Measurements from ENCODE around the gene C13orf46. TPM values are rescaled to one million over a fixed set of nuclear protein-coding genes. Genes with fewer than 3 reads are reported as not detected.

The C13orf46 gene
- total RNA-seq, 1 experiment from 2014 or later = not detected

- H3K36me3 Mint-ChIP-seq (ENCODE audit: insufficient read depth, unreplicated experiment) = no peaks in the 10 kb centered on the region
- no peak overlapping the region for H3K27ac Mint-ChIP-seq (ENCODE audit: unreplicated experiment)
- H3K27me3 ChIP-seq (replicated peaks; ENCODE audit: control insufficient read depth, insufficient read depth, low read length) = no peaks in the 10 kb centered on the region
- peaks cover 2% of the 10 kb centered on the region for H3K27me3 Mint-ChIP-seq (ENCODE audit: insufficient read depth, unreplicated experiment)
- no peaks in the 10 kb centered on the region for H3K4me1 Mint-ChIP-seq (ENCODE audit: low read depth, unreplicated experiment)
- H3K4me3 Mint-ChIP-seq (ENCODE audit: unreplicated experiment) = no peak overlapping the region
- ChIA-PET POLR2A (no interaction called here), CTCF (no interaction called here)
- intact Hi-C loops (cut with micrococcal nuclease; ENCODE audit: unreplicated experiment) = no loop called here
- no peaks in the 10 kb centered on the region for H3K36me3 ChIP-seq (ENCODE audit: control insufficient read depth, insufficient read depth, low read length)
- H3K9me3 Mint-ChIP-seq (ENCODE audit: unreplicated experiment) = peaks cover 9% of the 10 kb centered on the region
- no peak for DNase-seq
- no peak overlapping the region for H3K4me3 ChIP-seq (ENCODE audit: low read depth, low read length)
- no peaks in the 10 kb centered on the region for H3K4me1 ChIP-seq
- no peak for TF ChIP-seq CTCF (IDR thresholded peaks at IDR 0.05; ENCODE audit: insufficient read depth in 1 of 2, low read depth in 1 of 2, low read length in 1 of 2, severe bottlenecking in 1 of 2, unreplicated experiment in 1 of 2)
- no peaks in the 10 kb centered on the region for H3K9me3 ChIP-seq
- BruUV-seq (replicated peaks) = no TSS peak
These were observed 21.2 kb upstream of the C13orf46 start for GRCh38 chr13:113995051-113995601.

GRCh38 chr13:113992276-113993005, 18.6 kb upstream of the C13orf46 start:
- intact Hi-C loops (cut with micrococcal nuclease; ENCODE audit: unreplicated experiment) = no loop called here
- Mint-ChIP-seq H3K27me3 (ENCODE audit: insufficient read depth, unreplicated experiment) (peaks cover 2% of the 10 kb centered on the region), H3K27ac (ENCODE audit: unreplicated experiment) (no peak overlapping the region), H3K4me3 (ENCODE audit: unreplicated experiment) (no peak overlapping the region), H3K4me1 (ENCODE audit: low read depth, unreplicated experiment) (no peaks in the 10 kb centered on the region), H3K9me3 (ENCODE audit: unreplicated experiment) (peaks cover 22% of the 10 kb centered on the region), H3K36me3 (ENCODE audit: insufficient read depth, unreplicated experiment) (no peaks in the 10 kb centered on the region)
- H3K27me3 ChIP-seq (replicated peaks; ENCODE audit: control insufficient read depth, insufficient read depth, low read length) = no peaks in the 10 kb centered on the region
- POLR2A ChIA-PET = no interaction called here
- no peak overlapping the region for H3K4me3 ChIP-seq (ENCODE audit: low read depth, low read length)
- no peaks in the 10 kb centered on the region for H3K36me3 ChIP-seq (ENCODE audit: control insufficient read depth, insufficient read depth, low read length)
- no TSS peak for BruUV-seq (replicated peaks)
- no peak for TF ChIP-seq CTCF (IDR thresholded peaks at IDR 0.05; ENCODE audit: insufficient read depth in 1 of 2, low read depth in 1 of 2, low read length in 1 of 2, severe bottlenecking in 1 of 2, unreplicated experiment in 1 of 2)
- no peak for DNase-seq
- no peaks in the 10 kb centered on the region for H3K4me1 ChIP-seq
- H3K9me3 ChIP-seq = no peaks in the 10 kb centered on the region
- CTCF ChIA-PET = no interaction called here

- ChIA-PET CTCF (no interaction called here), POLR2A (no interaction called here)
- no peak overlapping the region for H3K4me3 ChIP-seq (ENCODE audit: low read depth, low read length)
- Mint-ChIP-seq H3K27ac (ENCODE audit: unreplicated experiment) (no peak overlapping the region), H3K4me1 (ENCODE audit: low read depth, unreplicated experiment) (no peaks in the 10 kb centered on the region), H3K4me3 (ENCODE audit: unreplicated experiment) (no peak overlapping the region), H3K36me3 (ENCODE audit: insufficient read depth, unreplicated experiment) (no peaks in the 10 kb centered on the region), H3K27me3 (ENCODE audit: insufficient read depth, unreplicated experiment) (peaks cover 2% of the 10 kb centered on the region), H3K9me3 (ENCODE audit: unreplicated experiment) (peaks cover 22% of the 10 kb centered on the region)
- no peak for DNase-seq
- no peaks in the 10 kb centered on the region for H3K4me1 ChIP-seq
- H3K36me3 ChIP-seq (ENCODE audit: control insufficient read depth, insufficient read depth, low read length) = no peaks in the 10 kb centered on the region
- intact Hi-C loops (cut with micrococcal nuclease; ENCODE audit: unreplicated experiment) = no loop called here
- no peaks in the 10 kb centered on the region for H3K9me3 ChIP-seq
- BruUV-seq (replicated peaks) = no TSS peak
- no peaks in the 10 kb centered on the region for H3K27me3 ChIP-seq (replicated peaks; ENCODE audit: control insufficient read depth, insufficient read depth, low read length)
- TF ChIP-seq CTCF (IDR thresholded peaks at IDR 0.05; ENCODE audit: insufficient read depth in 1 of 2, low read depth in 1 of 2, low read length in 1 of 2, severe bottlenecking in 1 of 2, unreplicated experiment in 1 of 2) = no peak
These were observed 17.9 kb upstream of the C13orf46 start for GRCh38 chr13:113991676-113992179.
